ENCODE results near the gene GPHB5. TPM values are rescaled to one million over a fixed set of nuclear protein-coding genes. Genes with fewer than 3 reads are reported as not detected.
A peak's percentile ranks its signal among the peaks of the same experiment; 100 is the strongest.

Gene GPHB5
- total RNA-seq, 4 donors from 2014 or later: not detected

DNA sequence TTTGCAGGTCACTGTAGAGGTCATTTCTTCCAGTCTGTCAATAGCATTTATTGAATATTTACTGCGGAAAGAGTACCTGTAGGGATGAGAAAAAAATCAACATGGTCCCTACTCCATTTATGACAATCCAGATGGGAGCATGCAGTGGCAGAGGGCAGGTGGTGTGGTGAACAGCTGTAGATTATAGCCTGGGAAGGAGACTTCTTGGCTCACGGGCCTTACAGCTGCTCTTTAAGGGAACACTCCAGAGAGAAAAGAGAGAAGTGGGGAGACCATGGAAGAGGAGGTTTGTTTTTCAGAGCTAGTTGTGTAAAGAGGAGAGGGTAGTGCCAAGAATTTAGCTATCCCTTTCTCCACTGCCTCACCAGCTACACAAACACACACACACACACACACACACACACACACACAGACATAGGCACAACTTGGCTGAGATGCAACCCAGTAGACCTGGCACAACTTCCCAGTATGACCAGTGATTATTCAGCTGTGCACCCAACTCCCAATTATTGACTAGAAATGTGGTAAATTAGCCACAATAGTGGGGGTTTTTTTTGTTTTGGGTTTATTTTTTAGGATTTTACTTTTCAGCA, 41.0 kb downstream of the GPHB5 start:
- Histone ChIP-seq H3K36me3 (peaks cover 0 to 10% (median 0%) of the 10 kb centered on the region in 4 donors), H3K9me3 (no peaks in the 10 kb centered on the region), H3K27ac (replicated peaks in 1 of 4) (no peak overlapping the region), H3K4me3 (no peak overlapping the region), H3K27me3 (no peaks in the 10 kb centered on the region), H3K4me1 (peaks cover 3 to 28% (median 18%) of the 10 kb centered on the region in 4 donors)
- 64% methylated on average over 2 of the region's 2 CpGs for WGBS
- intact Hi-C loops (cut with DNase I): loop anchor here (10.0 kb wide), 1 partner anchor 233 kb away; the partner anchor contains the start of gene KCNH5
- no peak for TF ChIP-seq POLR2A (IDR thresholded peaks at IDR 0.05; ENCODE audit: low read depth)
- no peak for DNase-seq (ENCODE audit: extremely low spot score)

GRCh38 chr14:63276492-63277342, 42.0 kb downstream of the GPHB5 start:
- H3K4me3 ChIP-seq: no peak overlapping the region
- DNase-seq (ENCODE audit: extremely low spot score): no peak
- intact Hi-C loops (cut with DNase I): loop anchor here (1.0 to 10.0 kb wide), 2 partner anchors 102 to 232 kb away; partner anchors contain the start of gene KCNH5
- H3K27ac ChIP-seq (replicated peaks in 1 of 4): no peak overlapping the region
- TF ChIP-seq POLR2AphosphoS5 (IDR thresholded peaks at IDR 0.05): no peak
- TF ChIP-seq, protein P1, sequence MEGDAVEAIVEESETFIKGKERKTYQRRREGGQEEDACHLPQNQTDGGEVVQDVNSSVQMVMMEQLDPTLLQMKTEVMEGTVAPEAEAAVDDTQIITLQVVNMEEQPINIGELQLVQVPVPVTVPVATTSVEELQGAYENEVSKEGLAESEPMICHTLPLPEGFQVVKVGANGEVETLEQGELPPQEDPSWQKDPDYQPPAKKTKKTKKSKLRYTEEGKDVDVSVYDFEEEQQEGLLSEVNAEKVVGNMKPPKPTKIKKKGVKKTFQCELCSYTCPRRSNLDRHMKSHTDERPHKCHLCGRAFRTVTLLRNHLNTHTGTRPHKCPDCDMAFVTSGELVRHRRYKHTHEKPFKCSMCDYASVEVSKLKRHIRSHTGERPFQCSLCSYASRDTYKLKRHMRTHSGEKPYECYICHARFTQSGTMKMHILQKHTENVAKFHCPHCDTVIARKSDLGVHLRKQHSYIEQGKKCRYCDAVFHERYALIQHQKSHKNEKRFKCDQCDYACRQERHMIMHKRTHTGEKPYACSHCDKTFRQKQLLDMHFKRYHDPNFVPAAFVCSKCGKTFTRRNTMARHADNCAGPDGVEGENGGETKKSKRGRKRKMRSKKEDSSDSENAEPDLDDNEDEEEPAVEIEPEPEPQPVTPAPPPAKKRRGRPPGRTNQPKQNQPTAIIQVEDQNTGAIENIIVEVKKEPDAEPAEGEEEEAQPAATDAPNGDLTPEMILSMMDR (IDR thresholded peaks at IDR 0.05): peak; percentile 83 to 87 (median 85)
- H3K36me3 ChIP-seq: peaks cover 0 to 13% (median 4%) of the 10 kb centered on the region in 4 donors
- no peaks in the 10 kb centered on the region for H3K27me3 ChIP-seq
- peaks cover 3 to 27% (median 20%) of the 10 kb centered on the region in 4 donors for H3K4me1 ChIP-seq
- no peaks in the 10 kb centered on the region for H3K9me3 ChIP-seq
- 47% methylated on average over 5 of the region's 5 CpGs for WGBS

DNA sequence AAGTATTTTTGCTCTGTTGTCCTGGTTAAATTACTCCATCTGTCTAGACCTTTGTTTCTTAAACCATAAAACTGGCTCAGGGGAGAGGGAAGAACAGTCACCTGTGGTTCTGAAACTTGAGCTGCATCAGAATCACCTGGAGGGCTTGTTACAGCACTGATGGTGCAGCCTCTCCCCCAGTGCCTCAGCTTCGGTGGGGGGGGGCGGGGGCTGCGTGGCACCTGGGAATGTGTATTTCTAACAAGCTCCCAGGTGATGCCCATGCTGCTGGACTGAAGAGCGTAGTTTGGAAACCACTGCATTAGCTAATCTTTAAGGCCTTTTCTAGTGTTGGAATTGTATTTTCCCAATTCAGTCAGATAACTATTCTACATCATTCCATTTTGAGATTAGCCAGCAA, 42.7 kb downstream of the GPHB5 start:
- H3K36me3 ChIP-seq: peaks cover 0 to 13% (median 5%) of the 10 kb centered on the region in 4 donors
- intact Hi-C loops (cut with DNase I): loop anchor here (1.0 to 10.0 kb wide), 2 partner anchors 102 to 231 kb away; partner anchors contain the start of gene KCNH5
- no peak overlapping the region for H3K4me3 ChIP-seq
- H3K4me1 ChIP-seq: peaks cover 3 to 27% (median 20%) of the 10 kb centered on the region in 4 donors
- no peak overlapping the region for H3K27ac ChIP-seq (replicated peaks in 1 of 4)
- H3K27me3 ChIP-seq: no peaks in the 10 kb centered on the region
- DNase-seq (ENCODE audit: extremely low spot score): no peak
- no peaks in the 10 kb centered on the region for H3K9me3 ChIP-seq
- no peak for TF ChIP-seq POLR2A (IDR thresholded peaks at IDR 0.05; ENCODE audit: low read depth)
- TF ChIP-seq, protein P1 (IDR thresholded peaks at IDR 0.05): no peak
- TF ChIP-seq POLR2AphosphoS5 (IDR thresholded peaks at IDR 0.05): no peak
- no peak for TF ChIP-seq EP300 (IDR thresholded peaks at IDR 0.05)
- 90% methylated on average over 4 of the region's 4 CpGs for WGBS

- Histone ChIP-seq H3K27ac (replicated peaks in 1 of 4) (no peak overlapping the region), H3K9me3 (no peaks in the 10 kb centered on the region), H3K4me3 (no peak overlapping the region), H3K4me1 (peaks cover 3 to 27% (median 20%) of the 10 kb centered on the region in 4 donors), H3K27me3 (no peaks in the 10 kb centered on the region), H3K36me3 (peaks cover 0 to 11% (median 4%) of the 10 kb centered on the region in 4 donors)
- intact Hi-C loops (cut with DNase I): loop anchor here (1.0 to 10.0 kb wide), 2 partner anchors 101 to 231 kb away; partner anchors contain the start of gene KCNH5
- 87% methylated on average over 3 of the region's 3 CpGs for WGBS
- no peak for TF ChIP-seq EP300 (IDR thresholded peaks at IDR 0.05)
- TF ChIP-seq, protein P1 (IDR thresholded peaks at IDR 0.05): no peak
- TF ChIP-seq POLR2A (IDR thresholded peaks at IDR 0.05; ENCODE audit: low read depth): no peak
- no peak for TF ChIP-seq POLR2AphosphoS5 (IDR thresholded peaks at IDR 0.05)
- no peak for DNase-seq (ENCODE audit: extremely low spot score)
Measured at GRCh38 chr14:63275611-63276010, 43.1 kb downstream of the GPHB5 start.

Data from esophagus muscularis mucosa (tissue), 4 donors.